K562 (cell line): ENCODE data around the gene RPL22. TPM values are rescaled to one million over a fixed set of nuclear protein-coding genes. Genes with fewer than 3 reads are reported as not detected.

Experiments
- ATF2 ChIP-seq: sonication (generic); formaldehyde crosslinking; IDR thresholded peaks from 2 replicates; pipeline ENCODE4 v1.8.1; 2022; ENCODE audit warnings: missing genetic modification reagents
- FOXJ2 ChIP-seq: fragments of 200-800 bp; sonication (Bioruptor generic); IDR thresholded peaks from 2 replicates; pipeline ENCODE4 v1.6.1; 2016; ENCODE audit warnings: missing genetic modification characterization, missing compliant biosample characterization
- HIVEP1 ChIP-seq: fragments of 250-450 bp; sonication (Bioruptor Pico); IDR thresholded peaks from 2 replicates; pipeline ENCODE4 v1.4.0; 2020; ENCODE audit warnings: mild to moderate bottlenecking
- HMBOX1 ChIP-seq: sonication (generic); IDR thresholded peaks from 2 replicates; pipeline ENCODE4 v1.6.1; 2016
- JUN ChIP-seq, 2 experiments: sonication (generic) in 1 of 2; formaldehyde crosslinking in 1 of 2; IDR thresholded peaks; 2 replicates each; pipeline versions ENCODE4 v1.6.1 to v1.8.0; 2012 to 2022; ENCODE audit warnings: borderline replicate concordance in 2 of 2, mild to moderate bottlenecking in 2 of 2, improper control_type of control experiment in 1 of 2, low read depth in 1 of 2, low read length in 1 of 2, missing genetic modification reagents in 1 of 2
- MAFG ChIP-seq: fragments of 450-650 bp; conservative IDR thresholded peaks from 2 replicates; pipeline ENCODE4 v1.6.1; 2016; ENCODE audit warnings: missing genetic modification characterization, missing compliant biosample characterization
- MIER1 ChIP-seq: fragments of 450-650 bp; IDR thresholded peaks from 2 replicates; pipeline ENCODE4 v1.6.1; 2016; ENCODE audit warnings: antibody characterized with exemption, mild to moderate bottlenecking, low read depth
- PBX2 ChIP-seq, 2 experiments: IDR thresholded peaks in 1 of 2; conservative IDR thresholded peaks in 1 of 2; 2 replicates each; pipeline ENCODE4 v1.6.1; 2016; ENCODE audit warnings: low read depth in 2 of 2, mild to moderate bottlenecking in 1 of 2, missing compliant biosample characterization in 1 of 2, missing genetic modification characterization in 1 of 2, moderate library complexity in 1 of 2
- SIN3A ChIP-seq, 2 experiments: fragments of 150-350 bp in 1 of 2; IDR thresholded peaks; 2 replicates each; pipeline ENCODE4 v1.6.1; 2011 to 2016; ENCODE audit warnings: borderline replicate concordance in 2 of 2, low read depth in 2 of 2, low read length in 2 of 2, mild to moderate bottlenecking in 2 of 2, moderate library complexity in 2 of 2; ENCODE audit not compliant: control insufficient read depth in 1 of 2
- SNIP1 ChIP-seq: fragments of 450-650 bp; IDR thresholded peaks from 2 replicates; pipeline ENCODE4 v1.7.1; 2017; ENCODE audit warnings: low read depth, mild to moderate bottlenecking
- TRIM25 ChIP-seq: fragments of 450-650 bp; IDR thresholded peaks from 2 replicates; pipeline ENCODE4 v1.7.0; 2016; ENCODE audit warnings: borderline replicate concordance
- ZBTB49 ChIP-seq: sonication (generic); formaldehyde crosslinking; IDR thresholded peaks from 2 replicates; pipeline ENCODE4 v1.8.0; 2022; ENCODE audit warnings: missing genetic modification reagents, mild to moderate bottlenecking, borderline replicate concordance
- ZBTB7A ChIP-seq: IDR thresholded peaks from 2 replicates; pipeline ENCODE4 v1.6.1; 2011; ENCODE audit warnings: low read depth, mild to moderate bottlenecking, low read length, moderate library complexity, borderline replicate concordance; ENCODE audit not compliant: control insufficient read depth
- ZNF124 ChIP-seq: sonication (generic); formaldehyde crosslinking; IDR thresholded peaks from 2 replicates; pipeline ENCODE4 v1.8.1; 2022; ENCODE audit warnings: missing genetic modification reagents
- ZNF282 ChIP-seq: sonication (generic); formaldehyde crosslinking; IDR thresholded peaks from 2 replicates; pipeline ENCODE4 v1.8.1; 2023; ENCODE audit warnings: missing genetic modification reagents
- polyA plus RNA-seq, 8 experiments: library from polyadenylated mRNA; depleted of rRNA in 4 of 8; stranded (reverse) in 5 of 8; unstranded in 3 of 8; fragments of >200 nt; fragmentation: Nextera tagmentation in 2 of 8; fragmentation: Illumina TruSeq in 1 of 8; extraction: Ambion mirVana in 2 of 8; extraction: Trizol in 1 of 8; gene quantifications; 2 replicates each; pipeline versions ENCODE4 v1.2.1 to v1.2.3, GENCODE V29; 2011 to 2014; ENCODE audit warnings: inconsistent platforms in 1 of 8, missing spikeins in 1 of 8
- total RNA-seq, 7 experiments: library from RNA; depleted of rRNA in 6 of 7; stranded (reverse); fragments of >200 nt in 6 of 7; fragmentation: Illumina TruSeq in 2 of 7; extraction: Trizol in 2 of 7; gene quantifications; 2 replicates each; pipeline versions ENCODE4 v1.2.1 to v1.2.3, GENCODE V29; 2011 to 2021; ENCODE audit warnings: low replicate concordance in 1 of 7

Gene RPL22
- total and polyA plus RNA-seq, 9 of the 15 experiments (the other 6 are each of a cell fraction or from before 2014, with no cell fraction given): 467 to 1,165 (median 607) TPM

- TF ChIP-seq TRIM25 (no peak), SNIP1 (no peak), ZNF124 (peak; percentile 94; the same call in 1 of the 2 replicates), ZNF282 (CRISPR knock-in tag) (peak; percentile 95), HIVEP1 (CRISPR knock-in tag) (peak; percentile 86), JUN (IDR thresholded peaks at IDR 0.05; ENCODE audit: borderline replicate concordance, low read depth, low read length) (peak; percentile 30; the same call in 1 of the 2 replicates), JUN (CRISPR knock-in tag; IDR thresholded peaks at IDR 0.05; ENCODE audit: borderline replicate concordance) (peak; percentile 96; the same call in 1 of the 2 replicates), FOXJ2 (tag) (no peak), SIN3A (IDR thresholded peaks at IDR 0.05; ENCODE audit: borderline replicate concordance in 2 of 2, control insufficient read depth in 1 of 2, low read depth in 2 of 2, low read length in 2 of 2) (peak; percentile 93 to 98; a peak in 3 of 4 replicates), ZBTB49 (CRISPR knock-in tag) (peak; percentile 93; the same call in 1 of the 2 replicates), ZBTB7A (peak; percentile 30; the same call in 1 of the 2 replicates), PBX2 (CRISPR knock-in tag; IDR thresholded peaks at IDR 0.05; ENCODE audit: low read depth) (peak; percentile 40; the same call in 1 of the 2 replicates), PBX2 (tag; conservative IDR thresholded peaks at IDR 0.05; ENCODE audit: low read depth) (no peak), MIER1 (peak; percentile 96), MAFG (tag) (no peak), ATF2 (CRISPR knock-in tag) (peak; percentile 67; the same call in 1 of the 2 replicates), HMBOX1 (no peak)
Observed at GRCh38 chr1:6245086-6245868, 45.9 kb upstream of the RPL22 start (continued).
